Measurements from ENCODE around the gene USP3.
"Not testable (repeated sequence)": the region's sequence is repeated elsewhere in the genome, so short reads cannot be mapped to it uniquely, and the experiment has no call there.

Gene USP3

DNA sequence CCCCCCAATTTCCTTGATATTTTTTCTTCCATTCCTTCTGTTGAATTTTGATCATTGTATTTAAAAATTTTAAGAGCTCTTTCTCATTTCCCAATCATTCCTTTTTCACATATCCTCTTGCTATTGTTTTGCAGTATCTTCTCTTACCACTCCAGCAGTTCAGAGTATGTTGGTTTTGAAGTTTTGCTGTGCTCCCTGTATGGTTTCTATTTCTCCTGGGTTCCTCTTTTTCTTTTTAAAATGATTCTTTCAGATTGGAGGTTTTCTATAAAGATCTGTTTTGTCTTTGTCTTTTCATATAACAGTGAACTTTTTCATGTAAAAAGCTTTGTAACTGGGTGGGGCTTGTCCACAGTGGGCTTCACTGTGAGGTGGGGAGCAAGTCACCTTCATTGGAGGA, 12.8 kb downstream of the USP3 start:
- Mint-ChIP-seq H3K4me3 (peak overlapping the region; percentile 49), H3K27me3 (no peaks in the 10 kb centered on the region), H3K9me3 (no peaks in the 10 kb centered on the region), H3K27ac (ENCODE audit: low read depth) (peak overlapping the region; percentile 82), H3K4me1 (peaks cover 79% of the 10 kb centered on the region), H3K36me3 (ENCODE audit: insufficient read depth) (peaks cover 5% of the 10 kb centered on the region)
- ATAC-seq (replicated peaks; ENCODE audit: extremely low read depth, poor library complexity, severe bottlenecking) (no peak), DNase-seq (ENCODE audit: low spot score in 2 of 2) (no peak)

GRCh38 chr15:63517628-63518027, 13.2 kb downstream of the USP3 start:
- Mint-ChIP-seq H3K4me1 (peaks cover 79% of the 10 kb centered on the region), H3K27ac (ENCODE audit: low read depth) (peak overlapping the region; percentile 82), H3K36me3 (ENCODE audit: insufficient read depth) (peaks cover 5% of the 10 kb centered on the region), H3K4me3 (peak overlapping the region; percentile 49), H3K9me3 (no peaks in the 10 kb centered on the region), H3K27me3 (no peaks in the 10 kb centered on the region)
- DNase-seq (ENCODE audit: low spot score in 2 of 2) (no peak), ATAC-seq (replicated peaks; ENCODE audit: extremely low read depth, poor library complexity, severe bottlenecking) (peak; percentile 90)

GRCh38 chr15:63519041-63519440, 14.6 kb downstream of the USP3 start:
- Mint-ChIP-seq H3K36me3 (ENCODE audit: insufficient read depth) (peaks cover 3% of the 10 kb centered on the region), H3K4me3 (peak overlapping the region; percentile 31), H3K9me3 (no peaks in the 10 kb centered on the region), H3K27ac (ENCODE audit: low read depth) (peak overlapping the region; percentile 82), H3K4me1 (peaks cover 91% of the 10 kb centered on the region), H3K27me3 (no peaks in the 10 kb centered on the region)
- ATAC-seq (replicated peaks; ENCODE audit: extremely low read depth, poor library complexity, severe bottlenecking) = no peak
- no peak for DNase-seq (ENCODE audit: low spot score in 2 of 2)

GRCh38 chr15:63519548-63520178, 15.3 kb downstream of the USP3 start:
- H3K4me3 Mint-ChIP-seq = peak overlapping the region; percentile 31
- DNase-seq (ENCODE audit: low spot score in 2 of 2) (no peak), ATAC-seq (replicated peaks; ENCODE audit: extremely low read depth, poor library complexity, severe bottlenecking) (no peak)
- peaks cover 3% of the 10 kb centered on the region for H3K36me3 Mint-ChIP-seq (ENCODE audit: insufficient read depth)
- H3K27me3 Mint-ChIP-seq = no peaks in the 10 kb centered on the region
- H3K4me1 Mint-ChIP-seq = peaks cover 91% of the 10 kb centered on the region
- peak overlapping the region; percentile 82 for H3K27ac Mint-ChIP-seq (ENCODE audit: low read depth)
- H3K9me3 Mint-ChIP-seq = no peaks in the 10 kb centered on the region

DNA sequence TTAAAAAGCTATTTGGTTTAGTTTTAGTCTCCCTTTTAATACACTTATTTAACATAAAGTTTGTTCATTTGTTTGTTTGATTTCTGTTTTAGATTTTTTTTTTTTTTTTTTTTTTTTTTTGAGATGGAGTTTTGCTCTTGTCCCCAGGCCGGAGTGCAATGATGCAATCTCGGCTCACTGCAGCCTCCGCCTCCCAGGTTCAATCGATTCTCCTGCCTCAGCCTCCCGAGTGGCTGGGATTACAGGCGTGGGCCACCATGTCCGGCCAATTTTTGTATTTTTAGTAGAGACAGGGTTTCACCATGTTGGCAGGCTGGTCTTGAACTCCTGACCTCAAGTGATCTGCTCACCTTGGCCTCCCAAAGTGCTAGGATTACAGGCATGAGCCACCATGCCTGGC, 16.1 kb downstream of the USP3 start:
- peak overlapping the region; percentile 82 for H3K27ac Mint-ChIP-seq (ENCODE audit: low read depth)

GRCh38 chr15:63522225-63522578, 17.8 kb downstream of the USP3 start:
- H3K27ac Mint-ChIP-seq (ENCODE audit: low read depth) = no peak overlapping the region
- H3K4me3 Mint-ChIP-seq = no peak overlapping the region
- DNase-seq (ENCODE audit: low spot score in 2 of 2) = no peak
- no peaks in the 10 kb centered on the region for H3K9me3 Mint-ChIP-seq
- no peak for ATAC-seq (replicated peaks; ENCODE audit: extremely low read depth, poor library complexity, severe bottlenecking)
- no peaks in the 10 kb centered on the region for H3K27me3 Mint-ChIP-seq
- H3K4me1 Mint-ChIP-seq = peaks cover 86% of the 10 kb centered on the region
- peaks cover 2% of the 10 kb centered on the region for H3K36me3 Mint-ChIP-seq (ENCODE audit: insufficient read depth)

More for the DNA sequence above, 16.1 kb downstream of the USP3 start:
- H3K36me3 Mint-ChIP-seq (ENCODE audit: insufficient read depth); H3K9me3 Mint-ChIP-seq; H3K4me3 Mint-ChIP-seq; DNase-seq (ENCODE audit: low spot score in 2 of 2); ATAC-seq (replicated peaks; ENCODE audit: extremely low read depth, poor library complexity, severe bottlenecking); H3K27me3 Mint-ChIP-seq: not testable (repeated sequence)
- peaks cover 92% of the 10 kb centered on the region for H3K4me1 Mint-ChIP-seq

DNA sequence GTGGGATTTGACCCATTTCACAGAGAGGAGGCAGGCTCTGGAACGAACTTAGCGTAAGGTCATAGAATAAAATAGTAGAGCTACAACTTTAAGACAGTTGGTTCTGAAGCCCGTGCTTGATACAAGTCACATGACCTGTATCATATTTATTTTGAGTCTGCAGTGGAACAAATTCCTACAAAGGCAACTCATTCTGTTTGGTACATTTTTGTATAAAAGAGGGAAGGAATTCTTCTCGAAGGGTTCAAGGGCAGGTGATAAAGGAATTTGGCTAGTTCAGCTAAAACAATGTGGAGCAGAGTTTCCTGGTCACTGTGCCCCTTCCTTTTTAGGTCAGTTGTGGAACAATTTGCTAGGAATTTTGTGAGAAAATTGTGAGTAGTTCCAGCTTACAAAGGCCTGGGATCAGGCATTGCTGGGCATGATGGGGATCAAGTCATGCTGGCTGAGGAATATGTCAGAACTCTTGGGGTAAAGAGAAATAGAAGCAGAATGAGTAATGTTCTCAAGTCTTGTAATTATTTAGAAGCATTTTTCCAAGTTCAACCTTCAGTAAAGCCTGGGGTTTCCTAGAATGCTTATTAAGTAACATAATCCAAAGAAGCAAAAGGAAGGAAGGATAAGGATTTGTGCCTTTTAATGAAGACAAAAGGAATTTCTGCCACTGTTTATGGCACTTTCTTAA, 19.1 kb downstream of the USP3 start:
- peaks cover 89% of the 10 kb centered on the region for H3K4me1 Mint-ChIP-seq
- no peaks in the 10 kb centered on the region for H3K9me3 Mint-ChIP-seq
- H3K27me3 Mint-ChIP-seq = no peaks in the 10 kb centered on the region
- DNase-seq (ENCODE audit: low spot score in 2 of 2) = no peak
- H3K36me3 Mint-ChIP-seq (ENCODE audit: insufficient read depth) = peaks cover 4% of the 10 kb centered on the region
- no peak for ATAC-seq (replicated peaks; ENCODE audit: extremely low read depth, poor library complexity, severe bottlenecking)
- no peak overlapping the region for H3K27ac Mint-ChIP-seq (ENCODE audit: low read depth)
- peak overlapping the region; percentile 36 for H3K4me3 Mint-ChIP-seq

GRCh38 chr15:63524316-63525015, 20.1 kb downstream of the USP3 start:
- Mint-ChIP-seq H3K36me3 (ENCODE audit: insufficient read depth) (peaks cover 5% of the 10 kb centered on the region), H3K9me3 (no peaks in the 10 kb centered on the region), H3K4me3 (peak overlapping the region; percentile 28), H3K4me1 (peaks cover 89% of the 10 kb centered on the region), H3K27me3 (no peaks in the 10 kb centered on the region), H3K27ac (ENCODE audit: low read depth) (no peak overlapping the region)
- DNase-seq (ENCODE audit: low spot score in 2 of 2) (no peak), ATAC-seq (replicated peaks; ENCODE audit: extremely low read depth, poor library complexity, severe bottlenecking) (no peak)

DNA sequence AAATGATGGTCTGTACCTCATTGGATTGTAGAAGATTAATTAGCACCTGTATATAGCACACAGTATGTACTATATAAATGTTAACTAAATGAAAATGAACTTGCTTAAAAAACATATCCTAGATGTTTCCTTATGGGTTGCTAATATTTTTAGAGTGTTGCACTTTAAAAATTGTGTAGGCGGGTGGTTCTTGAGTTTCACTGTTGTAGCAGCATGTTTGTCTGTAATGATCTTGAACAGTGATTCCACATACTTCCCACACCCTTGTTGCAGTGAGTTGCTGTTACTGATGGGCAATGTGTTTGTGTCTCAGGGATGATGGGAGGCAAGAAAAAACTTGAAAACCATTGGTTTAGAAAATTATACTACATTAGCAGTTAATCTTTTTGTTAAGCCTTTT, 22.0 kb downstream of the USP3 start:
- Mint-ChIP-seq H3K9me3 (no peaks in the 10 kb centered on the region), H3K4me3 (peak overlapping the region; percentile 13), H3K27me3 (no peaks in the 10 kb centered on the region), H3K36me3 (ENCODE audit: insufficient read depth) (peaks cover 9% of the 10 kb centered on the region), H3K27ac (ENCODE audit: low read depth) (no peak overlapping the region), H3K4me1 (peaks cover 92% of the 10 kb centered on the region)
- ATAC-seq (replicated peaks; ENCODE audit: extremely low read depth, poor library complexity, severe bottlenecking) = no peak
- no peak for DNase-seq (ENCODE audit: low spot score in 2 of 2)

GRCh38 chr15:63528138-63528659, 23.8 kb downstream of the USP3 start:
- no peaks in the 10 kb centered on the region for H3K27me3 Mint-ChIP-seq
- peaks cover 9% of the 10 kb centered on the region for H3K36me3 Mint-ChIP-seq (ENCODE audit: insufficient read depth)
- no peak for DNase-seq (ENCODE audit: low spot score in 2 of 2)
- peak overlapping the region; percentile 25 for H3K4me3 Mint-ChIP-seq
- no peak overlapping the region for H3K27ac Mint-ChIP-seq (ENCODE audit: low read depth)
- H3K4me1 Mint-ChIP-seq = peaks cover 94% of the 10 kb centered on the region
- ATAC-seq (replicated peaks; ENCODE audit: extremely low read depth, poor library complexity, severe bottlenecking) = no peak
- H3K9me3 Mint-ChIP-seq = no peaks in the 10 kb centered on the region

DNA sequence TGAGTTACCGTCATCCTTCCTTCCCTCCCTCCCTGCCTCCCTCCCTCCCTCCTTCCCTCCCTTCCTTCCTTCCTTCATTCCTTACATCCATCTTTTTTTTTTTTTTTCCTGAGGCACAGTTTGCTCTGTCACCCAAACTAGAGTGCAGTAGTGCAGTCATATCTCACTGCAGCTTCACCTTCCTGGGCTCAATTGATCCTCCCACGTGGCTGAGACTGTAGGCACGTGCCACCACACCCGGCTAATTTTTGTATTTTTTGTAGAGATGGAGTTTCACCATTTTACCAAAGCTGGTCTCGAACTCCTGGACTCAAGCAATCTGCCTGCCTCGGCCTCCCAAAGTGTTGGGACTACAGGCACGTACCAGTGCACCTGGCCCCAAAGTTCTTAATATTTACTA, 25.8 kb downstream of the USP3 start:
- Mint-ChIP-seq H3K4me3 (peak overlapping the region; percentile 14), H3K4me1 (peaks cover 81% of the 10 kb centered on the region)
- no peak for ATAC-seq (replicated peaks; ENCODE audit: extremely low read depth, poor library complexity, severe bottlenecking)

GRCh38 chr15:63530752-63531299, 26.4 kb downstream of the USP3 start:
- DNase-seq (ENCODE audit: low spot score in 2 of 2) = no peak
- peaks cover 83% of the 10 kb centered on the region for H3K4me1 Mint-ChIP-seq
- ATAC-seq (replicated peaks; ENCODE audit: extremely low read depth, poor library complexity, severe bottlenecking) = no peak
- H3K9me3 Mint-ChIP-seq = no peaks in the 10 kb centered on the region
- peaks cover 14% of the 10 kb centered on the region for H3K36me3 Mint-ChIP-seq (ENCODE audit: insufficient read depth)
- peak overlapping the region; percentile 44 for H3K27ac Mint-ChIP-seq (ENCODE audit: low read depth)
- no peaks in the 10 kb centered on the region for H3K27me3 Mint-ChIP-seq
- H3K4me3 Mint-ChIP-seq = no peak overlapping the region

More for the DNA sequence above, 25.8 kb downstream of the USP3 start:
- H3K36me3 Mint-ChIP-seq (ENCODE audit: insufficient read depth) = peaks cover 11% of the 10 kb centered on the region
- H3K9me3 Mint-ChIP-seq = no peaks in the 10 kb centered on the region
- H3K27me3 Mint-ChIP-seq = no peaks in the 10 kb centered on the region
- H3K27ac Mint-ChIP-seq (ENCODE audit: low read depth) = peak overlapping the region; percentile 19
- DNase-seq (ENCODE audit: low spot score in 2 of 2) = no peak

Data from central memory CD8-positive, alpha-beta T cell (primary cell).